HG03066 (cell line): Measurements from ENCODE around the gene SLC2A9.
"Not testable (repeated sequence)": the region's sequence is repeated elsewhere in the genome, so short reads cannot be mapped to it uniquely, and the experiment has no call there.

Experiments used
- ATAC-seq: cut with Tn5 transposase; IDR thresholded peaks from one replicate; pipeline ENCODE4 v1.9.1; 2021; ENCODE audit warnings: low read depth; ENCODE audit not compliant: unreplicated experiment

Gene SLC2A9

DNA sequence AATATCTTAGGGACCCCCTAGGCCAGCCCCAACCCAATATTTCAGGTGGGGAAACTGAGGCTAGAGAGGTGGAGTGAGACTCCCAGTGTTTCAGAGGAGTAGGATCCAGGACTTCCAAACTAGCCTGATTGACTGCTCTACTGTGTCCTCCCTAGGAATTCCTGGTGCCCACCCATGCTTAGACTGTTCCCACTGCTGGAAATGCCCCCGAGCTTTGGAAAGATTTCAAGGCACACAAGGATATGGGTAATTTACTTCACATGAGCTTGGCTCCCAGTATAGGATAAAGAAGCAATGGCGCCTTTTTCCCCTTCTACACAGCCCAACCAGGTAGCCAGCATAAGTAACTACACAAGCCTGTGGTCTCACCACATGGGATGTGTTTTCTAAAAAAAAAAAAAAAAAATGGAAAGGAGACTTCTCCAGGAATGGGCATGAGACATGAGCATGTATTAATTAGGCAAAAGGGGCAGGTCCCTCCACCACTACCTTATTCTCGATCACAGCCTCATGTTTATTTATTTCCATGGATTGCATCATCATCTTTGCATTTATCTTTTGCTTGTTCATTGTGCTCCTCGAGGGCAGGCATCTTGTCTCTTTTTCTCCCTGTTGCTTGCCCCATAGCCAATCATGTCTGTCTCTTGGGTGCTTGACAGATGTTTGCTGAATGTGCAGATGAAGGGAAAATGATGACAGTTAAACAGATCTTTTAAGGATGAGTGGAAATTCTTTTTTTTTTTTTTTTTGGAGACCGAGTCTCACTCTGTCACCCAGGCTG is 173.1 kb downstream of the SLC2A9 start:
- ATAC-seq = no peak

DNA sequence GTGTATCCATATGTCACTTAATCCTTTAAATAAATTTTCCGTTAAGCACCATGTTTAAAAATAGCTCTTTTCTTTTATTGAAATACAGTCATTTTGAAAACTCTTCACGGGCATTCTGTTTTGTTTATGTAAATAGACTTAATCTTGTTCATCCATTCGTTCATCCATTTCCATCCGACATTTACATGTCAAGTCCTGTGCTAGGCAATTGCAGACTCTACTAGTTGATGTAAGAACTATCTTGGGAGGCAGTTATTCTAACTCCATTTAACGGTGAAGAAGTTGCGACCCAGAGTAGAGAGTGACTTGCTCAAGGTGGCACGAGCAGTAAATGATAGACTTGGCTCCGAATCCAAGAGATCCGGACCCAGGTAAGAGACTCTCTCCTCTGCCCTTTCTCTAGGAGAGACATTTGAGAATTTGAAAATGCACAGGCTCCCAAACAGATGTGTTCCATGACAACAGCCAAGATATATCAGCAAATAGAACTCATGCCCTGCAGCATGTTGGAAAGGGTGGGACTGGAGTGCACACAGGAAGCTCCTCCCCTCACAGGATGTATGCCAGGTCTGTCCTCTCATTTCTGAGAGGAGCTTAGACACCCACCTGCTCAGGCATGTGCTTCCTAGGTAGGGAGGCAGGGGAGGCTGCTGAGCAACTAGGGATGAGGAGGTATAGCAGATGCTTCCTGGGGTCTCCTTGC is 175.4 kb downstream of the SLC2A9 start:
- ATAC-seq = no peak

GRCh38 chr4:9841072-9841471 is 180.2 kb downstream of the SLC2A9 start:
- ATAC-seq = no peak

DNA sequence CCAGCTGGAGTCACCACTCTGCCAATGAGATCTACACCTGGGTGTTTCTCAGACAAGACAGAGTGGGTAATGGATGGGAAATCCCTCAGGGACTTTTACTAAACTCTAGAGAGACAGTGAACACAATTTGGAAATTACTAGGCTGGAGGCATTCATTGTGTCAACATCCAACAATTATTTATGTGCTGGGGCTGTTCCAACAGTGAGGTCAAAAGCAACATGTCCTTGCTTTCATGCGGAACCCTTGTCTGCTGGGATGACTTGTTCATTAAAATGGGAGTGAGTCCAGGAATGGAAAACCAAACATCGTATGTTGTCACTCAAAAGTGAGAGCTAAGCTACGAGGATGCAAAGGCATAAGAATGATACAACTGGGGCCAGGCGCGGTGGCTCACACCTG is 185.9 kb downstream of the SLC2A9 start:
- no peak for ATAC-seq

DNA sequence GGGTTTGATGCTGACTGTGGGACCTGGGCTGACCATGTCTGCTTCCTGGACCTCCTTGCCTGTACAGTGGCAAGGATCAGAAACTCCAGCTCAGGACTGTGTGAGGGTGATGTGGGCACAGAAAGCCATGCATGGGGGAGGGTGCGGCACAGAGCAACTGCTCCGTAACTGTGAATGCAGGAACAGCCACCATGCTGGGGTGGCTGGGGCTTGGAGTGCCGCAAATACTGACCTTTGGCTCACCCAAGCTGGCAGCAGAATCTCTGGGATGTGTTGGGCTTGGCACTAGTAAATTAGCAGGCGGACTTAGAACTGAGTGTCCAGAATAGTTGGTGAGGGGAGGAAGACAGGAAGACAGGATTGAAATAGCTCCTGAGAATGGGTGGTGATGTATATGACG is 187.9 kb downstream of the SLC2A9 start:
- ATAC-seq = no peak

DNA sequence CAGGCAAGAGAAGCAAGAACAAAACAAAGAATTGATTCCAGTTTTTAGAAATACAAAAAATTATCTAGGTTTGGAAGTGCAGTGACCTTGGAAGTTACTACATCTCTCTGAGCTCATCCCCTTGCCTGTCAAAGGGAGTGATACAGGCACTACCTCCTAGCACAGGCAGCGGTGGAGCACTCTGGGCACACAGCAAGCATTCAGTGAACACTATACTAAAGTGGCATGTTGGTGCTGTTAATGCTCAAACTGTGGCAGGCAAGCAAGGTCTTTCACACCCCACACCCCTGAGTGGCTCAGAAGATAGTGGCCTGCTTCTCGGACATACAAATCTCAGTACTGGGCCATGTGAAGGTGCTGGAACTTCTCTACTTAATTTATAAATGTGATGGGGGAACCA is 188.7 kb downstream of the SLC2A9 start:
- ATAC-seq = no peak

- ATAC-seq = no peak
These were observed 194.7 kb downstream of the SLC2A9 start for GRCh38 chr4:9826551-9826950.

- ATAC-seq = no peak
These were observed 196.2 kb downstream of the SLC2A9 start for GRCh38 chr4:9825049-9825448.

DNA sequence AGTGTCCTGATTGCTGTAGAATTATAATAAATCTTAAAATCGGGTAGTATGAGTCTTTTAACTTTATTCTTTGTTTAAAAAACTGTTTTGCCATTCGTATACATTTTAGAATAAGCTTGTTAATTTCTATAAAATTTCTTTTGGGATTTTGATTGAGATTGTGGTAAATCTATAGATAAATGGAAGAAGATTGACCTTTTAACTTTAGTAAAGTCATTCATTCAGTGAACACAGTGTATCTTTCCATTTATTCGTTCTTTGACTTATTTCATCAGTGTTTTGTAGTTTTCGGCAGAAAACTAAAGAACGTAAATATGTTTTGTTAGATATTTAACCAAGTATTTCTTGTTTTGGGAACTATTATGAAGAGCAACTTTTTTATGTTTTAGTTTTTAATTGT is 201.0 kb downstream of the SLC2A9 start:
- ATAC-seq = no peak

DNA sequence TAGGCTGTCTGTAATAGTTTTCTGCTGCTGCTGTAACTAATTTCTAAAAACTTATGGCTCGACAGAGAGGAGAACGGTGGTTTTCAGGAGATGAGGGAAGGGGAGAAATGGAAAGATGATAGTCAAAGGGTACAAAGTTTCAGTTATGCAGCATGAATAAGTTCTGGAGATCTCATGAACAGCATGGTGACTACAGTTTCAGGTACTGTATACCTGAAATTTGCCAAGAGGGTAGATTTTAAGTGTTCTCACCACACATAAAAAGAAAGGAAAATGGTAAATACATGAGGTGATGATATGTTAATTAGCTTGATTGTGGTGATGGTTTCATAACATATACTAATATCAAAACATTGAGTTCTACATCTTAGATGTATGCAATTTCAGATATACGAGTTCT is 205.0 kb downstream of the SLC2A9 start:
- no peak for ATAC-seq

GRCh38 chr4:9812501-9813340 is 208.6 kb downstream of the SLC2A9 start:
- peak; percentile 94 for ATAC-seq

GRCh38 chr4:9811806-9812205 is 209.5 kb downstream of the SLC2A9 start:
- no peak for ATAC-seq

- no peak for ATAC-seq
These were observed 213.2 kb downstream of the SLC2A9 start for GRCh38 chr4:9808077-9808476.

GRCh38 chr4:9804918-9805317 is 216.4 kb downstream of the SLC2A9 start:
- no peak for ATAC-seq

- ATAC-seq = no peak
These were observed 220.4 kb downstream of the SLC2A9 start for GRCh38 chr4:9800848-9801247.

DNA sequence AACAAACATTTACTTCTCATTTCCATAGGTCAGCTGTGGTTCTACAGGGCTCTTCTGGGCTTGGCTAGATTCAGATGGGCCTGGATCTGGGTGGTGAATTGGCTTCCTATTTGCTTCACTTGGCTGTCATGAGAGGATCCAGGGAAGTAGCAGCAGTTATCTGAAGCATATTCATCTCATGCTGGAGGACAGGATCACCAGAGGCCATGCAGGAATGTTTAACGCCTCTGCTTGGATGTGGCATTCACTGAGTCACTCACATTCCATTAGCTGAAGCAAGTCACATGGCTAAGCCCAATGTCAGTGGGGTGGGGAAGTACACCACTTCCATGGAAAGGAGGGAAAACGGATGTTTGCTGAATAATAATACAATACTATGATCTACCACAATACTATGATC is 224.7 kb downstream of the SLC2A9 start:
- ATAC-seq = not testable (repeated sequence)

GRCh38 chr4:9792381-9792780 is 228.9 kb downstream of the SLC2A9 start:
- no peak for ATAC-seq

DNA sequence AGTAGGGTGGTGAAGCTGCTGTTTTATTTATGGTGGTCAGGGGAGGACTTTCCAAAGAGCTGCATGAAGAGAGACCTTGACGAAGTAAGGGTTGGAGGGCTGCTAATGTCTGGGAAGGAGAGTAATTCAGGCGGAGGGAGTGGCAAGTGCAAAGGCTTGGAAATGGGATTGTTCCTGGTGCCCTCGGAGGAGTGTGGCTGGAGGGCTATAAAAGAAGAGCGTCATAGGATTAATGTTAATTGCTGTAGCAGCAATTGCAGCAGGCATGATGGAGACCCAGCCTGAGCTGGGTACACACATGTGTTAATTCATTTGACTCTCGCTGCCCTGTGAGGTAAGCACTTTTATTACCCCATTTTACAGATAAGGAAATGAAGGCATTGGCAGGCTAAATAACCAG is 235.4 kb downstream of the SLC2A9 start:
- ATAC-seq = not testable (repeated sequence)

DNA sequence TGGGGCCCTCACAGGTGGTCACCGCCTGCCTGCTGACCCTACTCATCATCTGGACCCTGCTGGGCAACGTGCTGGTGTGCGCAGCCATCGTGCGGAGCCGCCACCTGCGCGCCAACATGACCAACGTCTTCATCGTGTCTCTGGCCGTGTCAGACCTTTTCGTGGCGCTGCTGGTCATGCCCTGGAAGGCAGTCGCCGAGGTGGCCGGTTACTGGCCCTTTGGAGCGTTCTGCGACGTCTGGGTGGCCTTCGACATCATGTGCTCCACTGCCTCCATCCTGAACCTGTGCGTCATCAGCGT is 239.2 kb downstream of the SLC2A9 start:
- ATAC-seq = no peak

DNA sequence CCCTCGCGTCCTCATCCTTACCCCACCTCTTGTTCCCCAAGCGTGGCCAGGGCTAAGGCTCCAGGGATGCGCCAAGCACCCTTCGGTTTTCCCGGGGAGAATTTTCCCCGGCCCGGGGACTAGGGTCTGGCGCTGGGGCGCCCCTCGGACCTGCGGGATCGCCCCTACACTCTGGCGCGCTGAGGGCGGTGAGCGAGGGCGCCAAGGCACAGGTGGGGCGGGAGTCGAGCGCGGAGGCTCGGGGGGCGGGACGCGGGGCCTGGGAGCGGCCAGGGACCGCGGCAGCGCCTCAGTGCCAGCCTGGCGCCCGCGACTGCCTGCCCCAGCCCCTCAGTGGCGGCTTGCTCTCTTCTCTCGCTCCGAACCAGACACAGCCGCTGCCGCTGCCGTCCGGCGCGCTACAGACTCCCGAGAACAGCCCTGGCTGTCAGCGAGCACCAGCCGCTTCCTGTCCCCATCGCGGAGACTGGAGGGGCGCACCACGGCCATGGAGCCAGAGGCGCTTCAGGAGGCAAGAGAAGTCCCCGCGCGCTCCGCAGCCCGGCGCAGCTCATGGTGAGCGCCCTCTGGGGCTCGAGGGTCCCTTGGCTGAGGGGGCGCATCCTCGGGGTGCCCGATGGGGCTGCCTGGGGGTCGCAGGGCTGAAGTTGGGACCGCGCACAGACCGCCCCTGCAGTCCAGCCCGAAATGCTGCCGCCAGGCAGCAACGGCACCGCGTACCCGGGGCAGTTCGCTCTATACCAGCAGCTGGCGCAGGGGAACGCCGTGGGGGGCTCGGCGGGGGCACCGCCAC is 239.8 kb downstream of the SLC2A9 start, which contains the start of gene DRD5:
DRD5 (plus strand) TSS at position 292 of the 793 bp plus-strand sequence; CDS start at position 688, 396 bp downstream.
- no peak for ATAC-seq
